ENCODE measurements around the gene PRRT1B. TPM values are rescaled to one million over a fixed set of nuclear protein-coding genes. Genes with fewer than 3 reads are reported as not detected.

Gene PRRT1B
- total and polyA plus RNA-seq, 4 donors, result 0.96 to 7.9 (median 3.8) TPM

DNA sequence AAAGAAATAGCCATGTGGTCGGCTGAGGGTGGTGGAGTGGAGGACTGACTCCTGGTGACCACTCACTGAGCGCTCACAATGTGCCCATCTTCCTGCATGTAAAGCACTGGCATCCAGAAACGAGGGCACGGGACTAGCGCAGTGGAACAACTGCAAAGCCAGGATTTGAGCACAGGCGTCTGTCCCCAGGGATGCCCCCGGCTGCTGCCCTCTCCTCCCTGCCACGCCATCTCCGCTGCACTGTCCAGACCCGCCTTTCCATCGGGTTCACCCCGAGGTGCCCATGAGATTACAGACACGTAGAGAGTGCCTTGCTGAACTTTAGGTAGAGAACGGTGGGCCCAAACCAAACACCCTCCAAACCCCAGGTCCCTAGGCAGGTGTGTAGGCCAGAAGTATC lies 44.7 kb downstream of the PRRT1B start:
- TF ChIP-seq, protein P1, sequence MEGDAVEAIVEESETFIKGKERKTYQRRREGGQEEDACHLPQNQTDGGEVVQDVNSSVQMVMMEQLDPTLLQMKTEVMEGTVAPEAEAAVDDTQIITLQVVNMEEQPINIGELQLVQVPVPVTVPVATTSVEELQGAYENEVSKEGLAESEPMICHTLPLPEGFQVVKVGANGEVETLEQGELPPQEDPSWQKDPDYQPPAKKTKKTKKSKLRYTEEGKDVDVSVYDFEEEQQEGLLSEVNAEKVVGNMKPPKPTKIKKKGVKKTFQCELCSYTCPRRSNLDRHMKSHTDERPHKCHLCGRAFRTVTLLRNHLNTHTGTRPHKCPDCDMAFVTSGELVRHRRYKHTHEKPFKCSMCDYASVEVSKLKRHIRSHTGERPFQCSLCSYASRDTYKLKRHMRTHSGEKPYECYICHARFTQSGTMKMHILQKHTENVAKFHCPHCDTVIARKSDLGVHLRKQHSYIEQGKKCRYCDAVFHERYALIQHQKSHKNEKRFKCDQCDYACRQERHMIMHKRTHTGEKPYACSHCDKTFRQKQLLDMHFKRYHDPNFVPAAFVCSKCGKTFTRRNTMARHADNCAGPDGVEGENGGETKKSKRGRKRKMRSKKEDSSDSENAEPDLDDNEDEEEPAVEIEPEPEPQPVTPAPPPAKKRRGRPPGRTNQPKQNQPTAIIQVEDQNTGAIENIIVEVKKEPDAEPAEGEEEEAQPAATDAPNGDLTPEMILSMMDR (IDR thresholded peaks at IDR 0.05; ENCODE audit: control extremely low read depth, extremely low read depth), result no peak
- H3K4me1 ChIP-seq (ENCODE audit: control insufficient read depth in 5 of 5, insufficient read depth in 5 of 5, low read length in 5 of 5), result peaks cover 0 to 2% (median 0%) of the 10 kb centered on the region in 5 donors
- no peak overlapping the region for H3K4me3 ChIP-seq
- no peak overlapping the region for H3K9ac ChIP-seq (ENCODE audit: insufficient read depth in 1 of 2, low read length in 2 of 2)
- H3K36me3 ChIP-seq (ENCODE audit: control insufficient read depth in 4 of 4, insufficient read depth in 4 of 4, low read length in 4 of 4), result peaks cover 3 to 63% (median 16%) of the 10 kb centered on the region in 4 donors
- no peaks in the 10 kb centered on the region for H3K9me3 ChIP-seq (ENCODE audit: control insufficient read depth in 4 of 4, insufficient read depth in 3 of 4, low read length in 3 of 4)
- 89 to 93% methylated on average over 14 of the region's 14 CpGs for WGBS, 2 donors
- H3K27me3 ChIP-seq (ENCODE audit: control insufficient read depth in 3 of 3, insufficient read depth in 3 of 3, low read length in 2 of 3), result no peaks in the 10 kb centered on the region
- H3K27ac ChIP-seq (ENCODE audit: low read depth in 1 of 2, low read length in 1 of 2), result no peak overlapping the region
- ATAC-seq (ENCODE audit: insufficient read depth, low FRiP score), result no peak
- DNase-seq, result no peak

GRCh38 chr9:131590449-131590848 lies 45.1 kb downstream of the PRRT1B start:
- 48 to 67% methylated on average over 13 of the region's 13 CpGs for WGBS, 2 donors
- Histone ChIP-seq H3K4me1 (ENCODE audit: control insufficient read depth in 5 of 5, insufficient read depth in 5 of 5, low read length in 5 of 5) (peaks cover 0 to 2% (median 0%) of the 10 kb centered on the region in 5 donors), H3K36me3 (ENCODE audit: control insufficient read depth in 4 of 4, insufficient read depth in 4 of 4, low read length in 4 of 4) (peaks cover 3 to 62% (median 17%) of the 10 kb centered on the region in 4 donors), H3K9me3 (ENCODE audit: control insufficient read depth in 4 of 4, insufficient read depth in 3 of 4, low read length in 3 of 4) (no peaks in the 10 kb centered on the region), H3K9ac (ENCODE audit: insufficient read depth in 1 of 2, low read length in 2 of 2) (no peak overlapping the region), H3K27ac (ENCODE audit: low read depth in 1 of 2, low read length in 1 of 2) (no peak overlapping the region), H3K27me3 (ENCODE audit: control insufficient read depth in 3 of 3, insufficient read depth in 3 of 3, low read length in 2 of 3) (no peaks in the 10 kb centered on the region), H3K4me3 (no peak overlapping the region)
- DNase-seq (no peak), ATAC-seq (ENCODE audit: insufficient read depth, low FRiP score) (no peak)
- TF ChIP-seq, protein P1 (IDR thresholded peaks at IDR 0.05; ENCODE audit: control extremely low read depth, extremely low read depth), result no peak

- TF ChIP-seq, protein P1 (IDR thresholded peaks at IDR 0.05; ENCODE audit: control extremely low read depth, extremely low read depth), result peak; percentile 82
- no peak overlapping the region for H3K9ac ChIP-seq (ENCODE audit: insufficient read depth in 1 of 2, low read length in 2 of 2)
- no peaks in the 10 kb centered on the region for H3K27me3 ChIP-seq (ENCODE audit: control insufficient read depth in 3 of 3, insufficient read depth in 3 of 3, low read length in 2 of 3)
- DNase-seq (peak; percentile 73 to 76 (median 74)), ATAC-seq (ENCODE audit: insufficient read depth, low FRiP score) (peak; percentile 84)
- peaks cover 0 to 2% (median 0%) of the 10 kb centered on the region in 5 donors for H3K4me1 ChIP-seq (ENCODE audit: control insufficient read depth in 5 of 5, insufficient read depth in 5 of 5, low read length in 5 of 5)
- H3K9me3 ChIP-seq (ENCODE audit: control insufficient read depth in 4 of 4, insufficient read depth in 3 of 4, low read length in 3 of 4), result peaks cover 0 to 2% (median 0%) of the 10 kb centered on the region in 4 donors
- WGBS, 2 donors, result 61 to 64% methylated on average over 21 of the region's 21 CpGs
- H3K4me3 ChIP-seq, result no peak overlapping the region
- H3K36me3 ChIP-seq (ENCODE audit: control insufficient read depth in 4 of 4, insufficient read depth in 4 of 4, low read length in 4 of 4), result peaks cover 3 to 69% (median 20%) of the 10 kb centered on the region in 4 donors
- H3K27ac ChIP-seq (ENCODE audit: low read depth in 1 of 2, low read length in 1 of 2), result no peak overlapping the region
Measured at GRCh38 chr9:131590907-131591844, 45.9 kb downstream of the PRRT1B start.

Data from lung (tissue), 12 donors.